MCF 10A (cell line): Measurements from ENCODE around the gene TIMD4. TPM values are rescaled to one million over a fixed set of nuclear protein-coding genes. Genes with fewer than 3 reads are reported as not detected.
"Not testable (repeated sequence)": the region's sequence is repeated elsewhere in the genome, so short reads cannot be mapped to it uniquely, and the experiment has no call there.

Experiments used
- BruUV-seq: library from RNA; stranded (reverse); fragments of 400-500 nt; replicated peaks from 2 replicates; lab custom pipeline; 2021; lab: Mats Ljungman, UMichigan
- CTCF ChIA-PET: fragments of 300-600 bp; sonication (Branson Sonifier 250); formaldehyde crosslinking; extraction: SDS; loops from one replicate; lab custom pipeline; 2021; ENCODE audit warnings: antibody characterized with exemption, inconsistent platforms; lab: Yijun Ruan, JAX
- POLR2A ChIA-PET: fragments of 300-600, 350-650 bp; sonication (Branson Sonifier 250); formaldehyde crosslinking; extraction: SDS; loops from one replicate; lab custom pipeline; 2020; ENCODE audit warnings: antibody characterized with exemption, inconsistent platforms; lab: Yijun Ruan, JAX
- DNase-seq: peaks from one replicate; pipeline ENCODE4 v3.0.0-alpha.2; 2018; ENCODE audit not compliant: unreplicated experiment
- H3K27ac Mint-ChIP-seq: one replicate; pipeline ENCODE4 v1.8.0; 2022; ENCODE audit warnings: mild to moderate bottlenecking, low read depth, mixed read lengths; ENCODE audit not compliant: unreplicated experiment
- H3K27me3 Mint-ChIP-seq: one replicate; pipeline ENCODE4 v1.8.0; 2022; ENCODE audit warnings: mixed read lengths; ENCODE audit not compliant: insufficient read depth, unreplicated experiment
- H3K36me3 Mint-ChIP-seq: one replicate; pipeline ENCODE4 v1.8.0; 2022; ENCODE audit warnings: mild to moderate bottlenecking, moderate library complexity, mixed read lengths; ENCODE audit not compliant: insufficient read depth, unreplicated experiment
- H3K4me1 Mint-ChIP-seq: one replicate; pipeline ENCODE4 v1.8.0; 2022; ENCODE audit warnings: mixed read lengths; ENCODE audit not compliant: insufficient read depth, unreplicated experiment
- H3K4me3 Mint-ChIP-seq: one replicate; pipeline ENCODE4 v1.8.0; 2022; ENCODE audit warnings: mild to moderate bottlenecking, moderate library complexity, mixed read lengths; ENCODE audit not compliant: unreplicated experiment
- H3K9me3 Mint-ChIP-seq: one replicate; pipeline ENCODE4 v1.8.0; 2022; ENCODE audit warnings: mixed read lengths; ENCODE audit not compliant: unreplicated experiment
- CTCF ChIP-seq: fragments of 200-600 bp; IDR thresholded peaks from one replicate; pipeline ENCODE4 v1.8.0; 2022; ENCODE audit warnings: antibody characterized with exemption, mild to moderate bottlenecking; ENCODE audit not compliant: unreplicated experiment
- intact Hi-C: fragments of 100-400 bp; cut with micrococcal nuclease; formaldehyde crosslinking; loops from 2 replicates; pipeline ENCODE4 v1.14.1; 2022
- total RNA-seq: library from RNA; stranded (reverse); gene quantifications from 2 replicates; pipeline ENCODE4 v1.2.3, GENCODE V29; 2022

Gene TIMD4
- total RNA-seq, 1 experiment from 2014 or later: not detected

- Mint-ChIP-seq H3K4me3 (no peak overlapping the region), H3K36me3 (no peaks in the 10 kb centered on the region), H3K27ac (no peak overlapping the region), H3K9me3 (peaks cover 14% of the 10 kb centered on the region), H3K27me3 (peaks cover 26% of the 10 kb centered on the region), H3K4me1 (peaks cover 25% of the 10 kb centered on the region)
- CTCF ChIA-PET: interaction anchor here (0.9 to 1.0 kb wide), 2 partner anchors 14 to 137 kb away, joined by 4 read pairs; no protein-coding TSS in a partner anchor
- no peak for DNase-seq
- no TSS peak for BruUV-seq
- intact Hi-C loops: no loop called here
- POLR2A ChIA-PET: no interaction called here
- TF ChIP-seq CTCF: no peak
These were observed 8.4 kb upstream of the TIMD4 start for GRCh38 chr5:156971415-156971814.

- CTCF ChIA-PET: interaction anchor here (0.6 to 0.8 kb wide), 2 partner anchors 54 to 1939 kb away, joined by 4 read pairs; no protein-coding TSS in a partner anchor
- H3K27me3 Mint-ChIP-seq, DNase-seq, H3K4me3 Mint-ChIP-seq, intact Hi-C loops, H3K9me3 Mint-ChIP-seq, POLR2A ChIA-PET, BruUV-seq, H3K36me3 Mint-ChIP-seq, H3K27ac Mint-ChIP-seq: not testable (repeated sequence)
- peaks cover 11% of the 10 kb centered on the region for H3K4me1 Mint-ChIP-seq
These were observed 4.4 kb upstream of the TIMD4 start for GRCh38 chr5:156967386-156967785.

GRCh38 chr5:156956321-156956720, 6.7 kb downstream of the TIMD4 start:
- Mint-ChIP-seq H3K27me3 (peaks cover 23% of the 10 kb centered on the region), H3K4me3 (no peak overlapping the region), H3K9me3 (no peaks in the 10 kb centered on the region), H3K27ac (no peak overlapping the region), H3K4me1 (peaks cover 6% of the 10 kb centered on the region), H3K36me3 (no peaks in the 10 kb centered on the region)
- intact Hi-C loops: no loop called here
- POLR2A ChIA-PET: interaction anchor here (0.7 kb wide), 1 partner anchor 9 kb away, joined by 3 read pairs; no protein-coding TSS in a partner anchor
- BruUV-seq: no TSS peak
- no peak for TF ChIP-seq CTCF
- CTCF ChIA-PET: interaction anchor here (0.6 to 1.7 kb wide), 4 partner anchors 10 to 798 kb away, joined by 3 to 5 read pairs (median 4); no protein-coding TSS in a partner anchor
- DNase-seq: no peak

- POLR2A ChIA-PET: no interaction called here
- no peaks in the 10 kb centered on the region for H3K36me3 Mint-ChIP-seq
- CTCF ChIA-PET: interaction anchor here (1.5 kb wide), 1 partner anchor 135 kb away, joined by 4 read pairs; no protein-coding TSS in a partner anchor
- no peak overlapping the region for H3K27ac Mint-ChIP-seq
- H3K4me1 Mint-ChIP-seq: no peaks in the 10 kb centered on the region
- intact Hi-C loops: no loop called here
- no TSS peak for BruUV-seq
- TF ChIP-seq CTCF: no peak
- H3K4me3 Mint-ChIP-seq: no peak overlapping the region
- no peaks in the 10 kb centered on the region for H3K9me3 Mint-ChIP-seq
- no peak for DNase-seq
- peaks cover 12% of the 10 kb centered on the region for H3K27me3 Mint-ChIP-seq
These were observed 11.7 kb downstream of the TIMD4 start for GRCh38 chr5:156951359-156951758.
